ENCODE measurements around the gene COL6A1. TPM values are rescaled to one million over a fixed set of nuclear protein-coding genes. Genes with fewer than 3 reads are reported as not detected.

COL6A1 gene
- total RNA-seq, 2 experiments from 2014 or later, result 8.0 to 8.5 TPM

- no peak for ATAC-seq (ENCODE audit: poor library complexity)
- intact Hi-C loops (cut with DNase I, micrococcal nuclease), result no loop called here
- no peak overlapping the region for H3K4me3 ChIP-seq (ENCODE audit: low read length)
Measured at GRCh38 chr21:46028573-46029091, 47.1 kb downstream of the COL6A1 start.

GRCh38 chr21:46029186-46029924 lies 47.8 kb downstream of the COL6A1 start:
- CTCF ChIA-PET, result no interaction called here
- ATAC-seq (ENCODE audit: poor library complexity), result no peak

More at GRCh38 chr21:46028573-46029091, 47.1 kb downstream of the COL6A1 start:
- Mint-ChIP-seq H3K4me1 (ENCODE audit: low read depth) (no peaks in the 10 kb centered on the region), H3K36me3 (ENCODE audit: low read depth) (no peaks in the 10 kb centered on the region), H3K27ac (no peak overlapping the region), H3K4me3 (no peak overlapping the region), H3K9me3 (no peaks in the 10 kb centered on the region), H3K27me3 (peaks cover 9% of the 10 kb centered on the region)
- CTCF ChIA-PET, result no interaction called here
- Histone ChIP-seq H3K36me3 (ENCODE audit: insufficient read depth, low read length) (no peaks in the 10 kb centered on the region), H3K27ac (ENCODE audit: low read depth in 1 of 2, low read length in 2 of 2) (no peak overlapping the region), H3K4me1 (ENCODE audit: insufficient read depth, low read length) (no peaks in the 10 kb centered on the region), H3K27me3 (ENCODE audit: control insufficient read depth in 1 of 2, insufficient read depth in 2 of 2, low read length in 2 of 2) (peaks cover 2 to 5% of the 10 kb centered on the region in 2 experiments), H3K9me3 (ENCODE audit: control insufficient read depth in 1 of 2, insufficient read depth in 1 of 2, low read length in 2 of 2) (peaks cover 5 to 13% of the 10 kb centered on the region in 2 experiments)
- DNase-seq, result no peak
- POLR2A ChIA-PET, result no interaction called here
- TF ChIP-seq CTCF (IDR thresholded peaks at IDR 0.05), result no peak

GRCh38 chr21:46031484-46031883 lies 49.9 kb downstream of the COL6A1 start:
- Mint-ChIP-seq H3K27ac (no peak overlapping the region), H3K4me3 (no peak overlapping the region), H3K4me1 (ENCODE audit: low read depth) (no peaks in the 10 kb centered on the region), H3K27me3 (no peaks in the 10 kb centered on the region), H3K9me3 (no peaks in the 10 kb centered on the region), H3K36me3 (ENCODE audit: low read depth) (no peaks in the 10 kb centered on the region)
- Histone ChIP-seq H3K4me3 (ENCODE audit: low read length) (no peak overlapping the region), H3K27ac (ENCODE audit: low read depth in 1 of 2, low read length in 2 of 2) (no peak overlapping the region), H3K27me3 (ENCODE audit: control insufficient read depth in 1 of 2, insufficient read depth in 2 of 2, low read length in 2 of 2) (no peaks in the 10 kb centered on the region), H3K4me1 (ENCODE audit: insufficient read depth, low read length) (no peaks in the 10 kb centered on the region), H3K36me3 (ENCODE audit: insufficient read depth, low read length) (no peaks in the 10 kb centered on the region), H3K9me3 (ENCODE audit: control insufficient read depth in 1 of 2, insufficient read depth in 1 of 2, low read length in 2 of 2) (peaks cover 8 to 13% of the 10 kb centered on the region in 2 experiments)
- POLR2A ChIA-PET, result no interaction called here
- DNase-seq (no peak), ATAC-seq (ENCODE audit: poor library complexity) (no peak)
- TF ChIP-seq CTCF (IDR thresholded peaks at IDR 0.05), result no peak
- intact Hi-C loops (cut with DNase I, micrococcal nuclease), result no loop called here
- CTCF ChIA-PET, result interaction anchor here (0.5 kb wide), 1 partner anchor 638 kb away, joined by 4 read pairs; no protein-coding TSS in a partner anchor

More at GRCh38 chr21:46029186-46029924, 47.8 kb downstream of the COL6A1 start:
- TF ChIP-seq CTCF (IDR thresholded peaks at IDR 0.05), result no peak
- no peak overlapping the region for H3K27ac ChIP-seq (ENCODE audit: low read depth in 1 of 2, low read length in 2 of 2)
- Mint-ChIP-seq H3K9me3 (no peaks in the 10 kb centered on the region), H3K27ac (no peak overlapping the region), H3K27me3 (peaks cover 6% of the 10 kb centered on the region), H3K36me3 (ENCODE audit: low read depth) (no peaks in the 10 kb centered on the region), H3K4me1 (ENCODE audit: low read depth) (no peaks in the 10 kb centered on the region), H3K4me3 (no peak overlapping the region)
- DNase-seq, result no peak
- H3K36me3 ChIP-seq (ENCODE audit: insufficient read depth, low read length), result no peaks in the 10 kb centered on the region
- POLR2A ChIA-PET, result no interaction called here
- H3K4me3 ChIP-seq (ENCODE audit: low read length), result no peak overlapping the region
- intact Hi-C loops (cut with DNase I, micrococcal nuclease), result no loop called here
- H3K4me1 ChIP-seq (ENCODE audit: insufficient read depth, low read length), result no peaks in the 10 kb centered on the region
- peaks cover 2 to 5% of the 10 kb centered on the region in 2 experiments for H3K27me3 ChIP-seq (ENCODE audit: control insufficient read depth in 1 of 2, insufficient read depth in 2 of 2, low read length in 2 of 2)
- peaks cover 5 to 13% of the 10 kb centered on the region in 2 experiments for H3K9me3 ChIP-seq (ENCODE audit: control insufficient read depth in 1 of 2, insufficient read depth in 1 of 2, low read length in 2 of 2)

All from CD4-positive, alpha-beta T cell (primary cell).